ENCODE measurements around the gene CHD1L. TPM values are rescaled to one million over a fixed set of nuclear protein-coding genes. Genes with fewer than 3 reads are reported as not detected.

The CHD1L gene
- total and polyA plus RNA-seq, 2 experiments from 2014 or later = 29.8 to 43.9 TPM

DNA sequence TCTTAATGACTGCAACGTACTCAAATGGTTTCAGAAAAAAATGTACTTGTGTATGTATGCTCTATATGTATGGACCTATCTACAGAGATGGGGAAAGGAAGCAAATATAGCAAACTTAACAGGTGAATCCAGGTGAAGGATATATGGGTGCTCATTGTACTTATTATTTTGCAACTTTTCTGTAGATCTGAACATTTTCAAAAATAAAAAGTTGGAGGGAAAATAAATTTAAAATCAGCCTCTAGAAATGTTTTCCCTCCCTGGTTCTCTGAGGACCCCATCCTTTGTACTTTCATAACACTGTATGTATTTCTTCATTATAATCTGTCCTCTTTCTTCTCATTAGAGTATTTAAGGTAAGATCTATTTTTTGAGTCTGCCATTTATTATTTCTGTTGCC lies 35.3 kb upstream of the CHD1L start (continued):
- TF ChIP-seq, protein P1, sequence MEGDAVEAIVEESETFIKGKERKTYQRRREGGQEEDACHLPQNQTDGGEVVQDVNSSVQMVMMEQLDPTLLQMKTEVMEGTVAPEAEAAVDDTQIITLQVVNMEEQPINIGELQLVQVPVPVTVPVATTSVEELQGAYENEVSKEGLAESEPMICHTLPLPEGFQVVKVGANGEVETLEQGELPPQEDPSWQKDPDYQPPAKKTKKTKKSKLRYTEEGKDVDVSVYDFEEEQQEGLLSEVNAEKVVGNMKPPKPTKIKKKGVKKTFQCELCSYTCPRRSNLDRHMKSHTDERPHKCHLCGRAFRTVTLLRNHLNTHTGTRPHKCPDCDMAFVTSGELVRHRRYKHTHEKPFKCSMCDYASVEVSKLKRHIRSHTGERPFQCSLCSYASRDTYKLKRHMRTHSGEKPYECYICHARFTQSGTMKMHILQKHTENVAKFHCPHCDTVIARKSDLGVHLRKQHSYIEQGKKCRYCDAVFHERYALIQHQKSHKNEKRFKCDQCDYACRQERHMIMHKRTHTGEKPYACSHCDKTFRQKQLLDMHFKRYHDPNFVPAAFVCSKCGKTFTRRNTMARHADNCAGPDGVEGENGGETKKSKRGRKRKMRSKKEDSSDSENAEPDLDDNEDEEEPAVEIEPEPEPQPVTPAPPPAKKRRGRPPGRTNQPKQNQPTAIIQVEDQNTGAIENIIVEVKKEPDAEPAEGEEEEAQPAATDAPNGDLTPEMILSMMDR (conservative IDR thresholded peaks at IDR 0.05; ENCODE audit: low read depth in 2 of 2) = no peak
- TF ChIP-seq EZH2 (IDR thresholded peaks at IDR 0.05; ENCODE audit: low read depth, unreplicated experiment) = no peak
- TF ChIP-seq, protein P2, sequence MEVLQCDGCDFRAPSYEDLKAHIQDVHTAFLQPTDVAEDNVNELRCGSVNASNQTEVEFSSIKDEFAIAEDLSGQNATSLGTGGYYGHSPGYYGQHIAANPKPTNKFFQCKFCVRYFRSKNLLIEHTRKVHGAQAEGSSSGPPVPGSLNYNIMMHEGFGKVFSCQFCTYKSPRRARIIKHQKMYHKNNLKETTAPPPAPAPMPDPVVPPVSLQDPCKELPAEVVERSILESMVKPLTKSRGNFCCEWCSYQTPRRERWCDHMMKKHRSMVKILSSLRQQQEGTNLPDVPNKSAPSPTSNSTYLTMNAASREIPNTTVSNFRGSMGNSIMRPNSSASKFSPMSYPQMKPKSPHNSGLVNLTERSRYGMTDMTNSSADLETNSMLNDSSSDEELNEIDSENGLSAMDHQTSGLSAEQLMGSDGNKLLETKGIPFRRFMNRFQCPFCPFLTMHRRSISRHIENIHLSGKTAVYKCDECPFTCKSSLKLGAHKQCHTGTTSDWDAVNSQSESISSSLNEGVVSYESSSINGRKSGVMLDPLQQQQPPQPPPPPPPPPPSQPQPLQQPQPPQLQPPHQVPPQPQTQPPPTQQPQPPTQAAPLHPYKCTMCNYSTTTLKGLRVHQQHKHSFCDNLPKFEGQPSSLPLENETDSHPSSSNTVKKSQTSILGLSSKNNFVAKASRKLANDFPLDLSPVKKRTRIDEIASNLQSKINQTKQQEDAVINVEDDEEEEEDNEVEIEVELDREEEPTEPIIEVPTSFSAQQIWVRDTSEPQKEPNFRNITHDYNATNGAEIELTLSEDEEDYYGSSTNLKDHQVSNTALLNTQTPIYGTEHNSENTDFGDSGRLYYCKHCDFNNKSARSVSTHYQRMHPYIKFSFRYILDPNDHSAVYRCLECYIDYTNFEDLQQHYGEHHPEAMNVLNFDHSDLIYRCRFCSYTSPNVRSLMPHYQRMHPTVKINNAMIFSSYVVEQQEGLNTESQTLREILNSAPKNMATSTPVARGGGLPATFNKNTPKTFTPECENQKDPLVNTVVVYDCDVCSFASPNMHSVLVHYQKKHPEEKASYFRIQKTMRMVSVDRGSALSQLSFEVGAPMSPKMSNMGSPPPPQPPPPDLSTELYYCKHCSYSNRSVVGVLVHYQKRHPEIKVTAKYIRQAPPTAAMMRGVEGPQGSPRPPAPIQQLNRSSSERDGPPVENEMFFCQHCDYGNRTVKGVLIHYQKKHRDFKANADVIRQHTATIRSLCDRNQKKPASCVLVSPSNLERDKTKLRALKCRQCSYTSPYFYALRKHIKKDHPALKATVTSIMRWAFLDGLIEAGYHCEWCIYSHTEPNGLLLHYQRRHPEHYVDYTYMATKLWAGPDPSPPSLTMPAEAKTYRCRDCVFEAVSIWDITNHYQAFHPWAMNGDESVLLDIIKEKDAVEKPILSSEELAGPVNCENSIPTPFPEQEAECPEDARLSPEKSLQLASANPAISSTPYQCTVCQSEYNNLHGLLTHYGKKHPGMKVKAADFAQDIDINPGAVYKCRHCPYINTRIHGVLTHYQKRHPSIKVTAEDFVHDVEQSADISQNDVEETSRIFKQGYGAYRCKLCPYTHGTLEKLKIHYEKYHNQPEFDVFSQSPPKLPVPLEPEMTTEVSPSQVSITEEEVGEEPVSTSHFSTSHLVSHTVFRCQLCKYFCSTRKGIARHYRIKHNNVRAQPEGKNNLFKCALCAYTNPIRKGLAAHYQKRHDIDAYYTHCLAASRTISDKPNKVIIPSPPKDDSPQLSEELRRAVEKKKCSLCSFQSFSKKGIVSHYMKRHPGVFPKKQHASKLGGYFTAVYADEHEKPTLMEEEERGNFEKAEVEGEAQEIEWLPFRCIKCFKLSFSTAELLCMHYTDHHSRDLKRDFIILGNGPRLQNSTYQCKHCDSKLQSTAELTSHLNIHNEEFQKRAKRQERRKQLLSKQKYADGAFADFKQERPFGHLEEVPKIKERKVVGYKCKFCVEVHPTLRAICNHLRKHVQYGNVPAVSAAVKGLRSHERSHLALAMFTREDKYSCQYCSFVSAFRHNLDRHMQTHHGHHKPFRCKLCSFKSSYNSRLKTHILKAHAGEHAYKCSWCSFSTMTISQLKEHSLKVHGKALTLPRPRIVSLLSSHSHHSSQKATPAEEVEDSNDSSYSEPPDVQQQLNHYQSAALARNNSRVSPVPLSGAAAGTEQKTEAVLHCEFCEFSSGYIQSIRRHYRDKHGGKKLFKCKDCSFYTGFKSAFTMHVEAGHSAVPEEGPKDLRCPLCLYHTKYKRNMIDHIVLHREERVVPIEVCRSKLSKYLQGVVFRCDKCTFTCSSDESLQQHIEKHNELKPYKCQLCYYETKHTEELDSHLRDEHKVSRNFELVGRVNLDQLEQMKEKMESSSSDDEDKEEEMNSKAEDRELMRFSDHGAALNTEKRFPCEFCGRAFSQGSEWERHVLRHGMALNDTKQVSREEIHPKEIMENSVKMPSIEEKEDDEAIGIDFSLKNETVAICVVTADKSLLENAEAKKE (CRISPR knock-in tag; IDR thresholded peaks at IDR 0.05) = no peak
- no peak for TF ChIP-seq POLR2AphosphoS5 (IDR thresholded peaks at IDR 0.05; ENCODE audit: low read depth)
- no peak for TF ChIP-seq ZNF331 (CRISPR knock-in tag; IDR thresholded peaks at IDR 0.05; ENCODE audit: low read depth)

DNA sequence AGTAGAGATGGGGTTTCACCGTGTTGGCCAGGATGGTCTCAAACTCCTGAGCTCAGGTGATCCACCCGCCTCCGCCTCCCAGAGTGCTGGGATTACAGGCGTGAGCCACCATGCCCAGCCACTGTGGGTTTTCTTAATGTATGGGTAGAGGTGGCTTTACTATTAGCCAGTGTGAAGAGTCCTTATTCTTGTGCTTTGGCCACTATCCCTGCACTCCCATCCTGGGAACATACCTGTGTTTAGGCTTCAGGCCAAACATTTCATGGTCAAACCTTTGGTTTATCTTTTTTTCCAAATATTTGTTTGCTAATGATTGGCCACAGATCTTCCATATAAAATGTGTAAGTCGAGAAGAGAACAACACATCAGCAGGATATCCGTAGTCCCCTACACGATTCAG lies 33.9 kb upstream of the CHD1L start:
- ATAC-seq (no peak), DNase-seq (ENCODE audit: low spot score) (no peak)
- Histone ChIP-seq H3K27me3 (ENCODE audit: insufficient read depth) (no peaks in the 10 kb centered on the region), H2AFZ (no peak overlapping the region), H3F3A (replicated peaks; ENCODE audit: low read depth) (no peaks in the 10 kb centered on the region), H3K9me2 (ENCODE audit: insufficient read depth) (peaks cover 5% of the 10 kb centered on the region; the same call in 1 of the 2 replicates), H4K20me1 (replicated peaks; ENCODE audit: insufficient read depth) (no peaks in the 10 kb centered on the region), H3K79me2 (replicated peaks; ENCODE audit: insufficient read depth) (no peaks in the 10 kb centered on the region), H3K36me3 (ENCODE audit: insufficient read depth) (no peaks in the 10 kb centered on the region), H3K4me1 (ENCODE audit: insufficient read depth) (no peaks in the 10 kb centered on the region), H3K27ac (ENCODE audit: low read depth) (no peak overlapping the region), H3K4me2 (no peak overlapping the region), H3K4me3 (no peak overlapping the region)
- TF ChIP-seq, protein P3, sequence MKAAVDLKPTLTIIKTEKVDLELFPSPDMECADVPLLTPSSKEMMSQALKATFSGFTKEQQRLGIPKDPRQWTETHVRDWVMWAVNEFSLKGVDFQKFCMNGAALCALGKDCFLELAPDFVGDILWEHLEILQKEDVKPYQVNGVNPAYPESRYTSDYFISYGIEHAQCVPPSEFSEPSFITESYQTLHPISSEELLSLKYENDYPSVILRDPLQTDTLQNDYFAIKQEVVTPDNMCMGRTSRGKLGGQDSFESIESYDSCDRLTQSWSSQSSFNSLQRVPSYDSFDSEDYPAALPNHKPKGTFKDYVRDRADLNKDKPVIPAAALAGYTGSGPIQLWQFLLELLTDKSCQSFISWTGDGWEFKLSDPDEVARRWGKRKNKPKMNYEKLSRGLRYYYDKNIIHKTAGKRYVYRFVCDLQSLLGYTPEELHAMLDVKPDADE (IDR thresholded peaks at IDR 0.05) = no peak
- TF ChIP-seq NANOG (IDR thresholded peaks at IDR 0.05; ENCODE audit: borderline replicate concordance) (no peak), JUNB (IDR thresholded peaks at IDR 0.05; ENCODE audit: unreplicated experiment) (no peak), EZH2phosphoT487 (IDR thresholded peaks at IDR 0.05; ENCODE audit: unreplicated experiment) (no peak)
- Mint-ChIP-seq H3K4me3 (no peak overlapping the region), H3K27ac (no peak overlapping the region), H3K27me3 (ENCODE audit: insufficient read depth, low read depth, poor library complexity) (peaks cover 1% of the 10 kb centered on the region), H3K9me3 (no peaks in the 10 kb centered on the region), H3K36me3 (ENCODE audit: low read depth) (no peaks in the 10 kb centered on the region), H3K4me1 (no peaks in the 10 kb centered on the region)

All from GM23338 (cell line).